Measurements from ENCODE around the gene RSBN1.

GRCh38 chr1:113811888-113812660 is at the start of gene RSBN1:
- TF ChIP-seq CTCF (IDR thresholded peaks at IDR 0.05) = no peak
- 0 out of 2 replicates have a peak, but pooled peaks have one; percentile 36 for TF ChIP-seq ZNF232 (CRISPR knock-in tag; IDR thresholded peaks at IDR 0.05)
- TF ChIP-seq ATF3 (CRISPR knock-in tag; conservative IDR thresholded peaks at IDR 0.05) = no peak
